GM12873 (cell line): ENCODE data around the gene SFTPD.

Source experiments
- CTCF ChIP-seq: IDR thresholded peaks from 2 replicates; pipeline ENCODE4 v1.5.1; 2012; ENCODE audit warnings: low read depth, mild to moderate bottlenecking, moderate library complexity, low read length, control low read depth; ENCODE audit not compliant: insufficient read depth; ENCODE audit errors: missing control alignments

The SFTPD gene

GRCh38 chr10:79910344-79910743, 38.6 kb downstream of the SFTPD start:
- TF ChIP-seq CTCF, result no peak

- no peak for TF ChIP-seq CTCF
Observed at GRCh38 chr10:79905322-79906314, 43.3 kb downstream of the SFTPD start.

GRCh38 chr10:79904671-79905321, 44.1 kb downstream of the SFTPD start:
- TF ChIP-seq CTCF, result no peak

DNA sequence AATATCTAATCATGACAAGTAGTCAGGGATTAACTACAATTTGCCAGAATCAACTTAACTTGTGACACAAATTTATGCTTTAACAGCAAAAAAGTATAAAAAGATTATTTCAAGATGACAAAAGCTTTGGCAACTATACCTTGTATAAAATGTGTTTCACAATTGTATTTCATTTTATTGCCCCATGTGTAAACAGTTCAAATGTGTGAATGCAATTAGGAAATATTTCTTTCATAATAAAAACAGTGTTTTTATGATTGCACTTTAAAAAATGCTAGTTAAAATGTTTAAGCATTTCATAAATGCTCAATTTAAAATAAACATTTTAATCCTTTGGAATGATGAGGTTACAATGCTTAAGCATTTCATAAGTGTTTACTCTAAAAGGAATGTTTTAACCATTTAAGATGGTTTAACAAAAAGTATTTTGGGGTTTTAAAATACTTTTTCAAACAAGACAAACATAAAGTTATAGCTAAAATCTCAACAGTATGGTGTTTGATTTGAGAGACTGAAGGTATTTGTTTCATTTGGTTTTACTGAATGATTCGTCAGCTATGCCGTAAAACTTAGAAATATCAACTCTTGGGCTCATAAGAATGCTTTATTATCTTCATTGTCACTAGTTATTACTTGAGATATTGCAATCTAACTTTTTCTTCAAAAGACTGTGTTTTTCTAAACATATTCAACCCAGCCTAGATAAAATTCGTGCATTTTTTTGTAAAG, 50.1 kb downstream of the SFTPD start:
- TF ChIP-seq CTCF, result no peak

- TF ChIP-seq CTCF, result no peak
Observed at GRCh38 chr10:79890469-79890868, 58.4 kb downstream of the SFTPD start.
